Measurements from ENCODE around the gene PPP2R3B.

The PPP2R3B gene

GRCh38 chrX:338836-339400 lies 47.8 kb downstream of the PPP2R3B start:
- Histone ChIP-seq H3K4me1 (ENCODE audit: control insufficient read depth, insufficient read depth, low read length) (no peaks in the 10 kb centered on the region), H3K27me3 (ENCODE audit: control insufficient read depth, insufficient read depth, low read length, poor library complexity, severe bottlenecking) (no peaks in the 10 kb centered on the region), H3K27ac (ENCODE audit: insufficient read depth, low read depth, low read length, poor library complexity, severe bottlenecking) (no peak overlapping the region), H3K36me3 (ENCODE audit: control insufficient read depth, insufficient read depth, low read length) (peaks cover 15% of the 10 kb centered on the region), H3K9me3 (ENCODE audit: control insufficient read depth, low read length) (no peaks in the 10 kb centered on the region), H3K4me3 (ENCODE audit: insufficient read depth, low read depth, low read length) (no peak overlapping the region)
- 96 to 97% methylated on average over 41 to 43 of the region's 44 CpGs for WGBS, 2 experiments

GRCh38 chrX:338281-338835 lies 48.3 kb downstream of the PPP2R3B start:
- Histone ChIP-seq H3K4me3 (ENCODE audit: insufficient read depth, low read depth, low read length) (no peak overlapping the region), H3K36me3 (ENCODE audit: control insufficient read depth, insufficient read depth, low read length) (peaks cover 15% of the 10 kb centered on the region), H3K27ac (ENCODE audit: insufficient read depth, low read depth, low read length, poor library complexity, severe bottlenecking) (no peak overlapping the region), H3K9me3 (ENCODE audit: control insufficient read depth, low read length) (no peaks in the 10 kb centered on the region), H3K27me3 (ENCODE audit: control insufficient read depth, insufficient read depth, low read length, poor library complexity, severe bottlenecking) (no peaks in the 10 kb centered on the region), H3K4me1 (ENCODE audit: control insufficient read depth, insufficient read depth, low read length) (no peaks in the 10 kb centered on the region)
- 93 to 94% methylated on average over 53 of the region's 53 CpGs for WGBS, 2 experiments

DNA sequence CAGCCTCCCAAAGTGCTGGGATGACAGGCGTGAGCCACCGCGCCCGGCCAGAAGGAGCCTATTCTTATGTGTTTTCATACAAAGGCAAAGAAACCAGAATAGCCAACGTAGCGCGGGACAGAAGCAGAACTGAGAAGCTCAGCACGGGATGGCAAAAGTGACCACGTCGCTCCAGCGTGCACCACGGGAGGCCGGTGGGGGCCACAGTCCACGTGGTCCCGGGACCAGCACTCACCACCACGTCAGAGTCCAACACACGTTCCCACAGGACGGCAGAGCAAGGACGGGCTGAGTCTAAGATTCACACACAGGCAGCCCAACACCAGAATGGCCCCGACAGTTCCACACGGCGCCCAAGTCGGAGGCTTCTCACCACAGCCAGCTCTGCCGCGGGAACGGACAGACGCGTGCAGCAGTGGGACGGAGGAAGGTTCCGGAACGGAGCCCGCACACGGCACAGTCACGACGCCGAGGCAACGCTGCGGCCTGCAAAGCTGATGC lies 49.3 kb downstream of the PPP2R3B start:
- Histone ChIP-seq H3K9me3 (ENCODE audit: control insufficient read depth, low read length) (no peaks in the 10 kb centered on the region), H3K27me3 (ENCODE audit: control insufficient read depth, insufficient read depth, low read length, poor library complexity, severe bottlenecking) (no peaks in the 10 kb centered on the region), H3K36me3 (ENCODE audit: control insufficient read depth, insufficient read depth, low read length) (peaks cover 17% of the 10 kb centered on the region), H3K4me3 (ENCODE audit: insufficient read depth, low read depth, low read length) (no peak overlapping the region), H3K4me1 (ENCODE audit: control insufficient read depth, insufficient read depth, low read length) (no peaks in the 10 kb centered on the region), H3K27ac (ENCODE audit: insufficient read depth, low read depth, low read length, poor library complexity, severe bottlenecking) (no peak overlapping the region)
- 89 to 90% methylated on average over 38 of the region's 38 CpGs for WGBS, 2 experiments

- no peak overlapping the region for H3K27ac ChIP-seq (ENCODE audit: insufficient read depth, low read depth, low read length, poor library complexity, severe bottlenecking)
- H3K4me3 ChIP-seq (ENCODE audit: insufficient read depth, low read depth, low read length), result no peak overlapping the region
- 91 to 94% methylated on average over 21 of the region's 21 CpGs for WGBS, 2 experiments
- H3K4me1 ChIP-seq (ENCODE audit: control insufficient read depth, insufficient read depth, low read length), result no peaks in the 10 kb centered on the region
- no peaks in the 10 kb centered on the region for H3K27me3 ChIP-seq (ENCODE audit: control insufficient read depth, insufficient read depth, low read length, poor library complexity, severe bottlenecking)
- no peaks in the 10 kb centered on the region for H3K9me3 ChIP-seq (ENCODE audit: control insufficient read depth, low read length)
- peaks cover 14% of the 10 kb centered on the region for H3K36me3 ChIP-seq (ENCODE audit: control insufficient read depth, insufficient read depth, low read length)
Observed at GRCh38 chrX:336227-336626, 50.5 kb downstream of the PPP2R3B start.

DNA sequence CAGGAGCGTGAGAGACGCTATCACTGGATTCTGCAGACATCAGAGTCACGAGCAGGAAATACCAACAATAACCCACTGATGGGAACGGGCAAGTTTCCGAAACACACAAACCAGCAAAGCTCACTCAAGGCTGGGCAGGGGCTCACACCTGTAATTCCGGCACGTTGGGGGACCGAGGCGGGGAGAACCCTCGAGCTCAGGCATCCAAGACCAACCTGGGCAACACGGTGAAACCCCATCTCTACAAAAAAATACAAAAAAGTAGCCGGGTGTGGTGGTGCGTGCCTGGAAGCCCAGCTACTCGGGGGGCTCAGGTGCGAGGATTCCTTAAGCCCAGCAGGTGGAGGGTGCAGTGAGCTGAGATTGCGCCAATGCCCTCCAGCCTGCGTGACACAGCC lies 51.0 kb downstream of the PPP2R3B start:
- 89 to 91% methylated on average over 15 to 17 of the region's 17 CpGs for WGBS, 2 experiments
- H3K27ac ChIP-seq (ENCODE audit: insufficient read depth, low read depth, low read length, poor library complexity, severe bottlenecking), result no peak overlapping the region
- H3K9me3 ChIP-seq (ENCODE audit: control insufficient read depth, low read length), result no peaks in the 10 kb centered on the region
- no peaks in the 10 kb centered on the region for H3K4me1 ChIP-seq (ENCODE audit: control insufficient read depth, insufficient read depth, low read length)
- H3K27me3 ChIP-seq (ENCODE audit: control insufficient read depth, insufficient read depth, low read length, poor library complexity, severe bottlenecking), result no peaks in the 10 kb centered on the region
- H3K4me3 ChIP-seq (ENCODE audit: insufficient read depth, low read depth, low read length), result no peak overlapping the region
- H3K36me3 ChIP-seq (ENCODE audit: control insufficient read depth, insufficient read depth, low read length), result peaks cover 14% of the 10 kb centered on the region

DNA sequence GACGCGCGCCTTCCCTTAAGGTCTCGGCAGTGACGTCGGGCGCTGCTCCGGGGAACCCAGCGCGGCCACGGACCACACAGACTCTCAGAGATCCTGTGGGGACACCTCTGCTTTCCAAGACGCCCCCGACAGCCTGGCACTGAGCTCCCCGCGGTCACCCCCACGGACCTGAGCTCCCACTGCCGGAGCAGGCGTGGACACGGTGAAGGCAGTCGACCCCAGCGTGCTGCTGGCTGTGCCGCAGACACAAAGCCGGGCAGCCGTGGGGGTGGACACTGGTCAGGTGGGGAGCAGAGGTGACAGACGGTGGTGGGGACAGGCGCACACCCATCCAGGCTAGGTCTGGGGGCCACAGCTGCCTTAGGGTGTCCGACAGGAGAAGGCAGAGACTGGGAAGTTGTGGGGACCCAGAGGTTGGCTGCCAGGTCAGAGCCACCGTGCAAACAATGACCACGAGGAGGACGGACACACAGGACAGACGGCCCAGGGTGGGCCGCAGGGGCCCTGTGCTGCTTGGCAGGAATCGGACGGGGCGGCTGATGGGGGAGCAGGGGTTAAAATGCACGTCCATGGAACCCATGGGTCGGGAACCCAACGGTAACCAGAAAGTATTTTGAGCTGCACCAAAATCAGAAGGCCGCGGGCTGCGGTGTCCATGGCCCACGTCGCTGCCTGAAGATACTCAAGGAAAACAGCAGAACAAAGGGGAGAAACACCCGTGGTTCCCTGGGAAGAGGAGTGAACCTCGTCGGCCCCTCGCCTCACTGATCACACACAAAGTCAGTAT lies 51.5 kb downstream of the PPP2R3B start:
- Histone ChIP-seq H3K27ac (ENCODE audit: insufficient read depth, low read depth, low read length, poor library complexity, severe bottlenecking) (no peak overlapping the region), H3K4me3 (ENCODE audit: insufficient read depth, low read depth, low read length) (no peak overlapping the region), H3K36me3 (ENCODE audit: control insufficient read depth, insufficient read depth, low read length) (peaks cover 14% of the 10 kb centered on the region), H3K27me3 (ENCODE audit: control insufficient read depth, insufficient read depth, low read length, poor library complexity, severe bottlenecking) (no peaks in the 10 kb centered on the region), H3K4me1 (ENCODE audit: control insufficient read depth, insufficient read depth, low read length) (no peaks in the 10 kb centered on the region), H3K9me3 (ENCODE audit: control insufficient read depth, low read length) (no peaks in the 10 kb centered on the region)
- 95 to 96% methylated on average over 47 of the region's 47 CpGs for WGBS, 2 experiments

DNA sequence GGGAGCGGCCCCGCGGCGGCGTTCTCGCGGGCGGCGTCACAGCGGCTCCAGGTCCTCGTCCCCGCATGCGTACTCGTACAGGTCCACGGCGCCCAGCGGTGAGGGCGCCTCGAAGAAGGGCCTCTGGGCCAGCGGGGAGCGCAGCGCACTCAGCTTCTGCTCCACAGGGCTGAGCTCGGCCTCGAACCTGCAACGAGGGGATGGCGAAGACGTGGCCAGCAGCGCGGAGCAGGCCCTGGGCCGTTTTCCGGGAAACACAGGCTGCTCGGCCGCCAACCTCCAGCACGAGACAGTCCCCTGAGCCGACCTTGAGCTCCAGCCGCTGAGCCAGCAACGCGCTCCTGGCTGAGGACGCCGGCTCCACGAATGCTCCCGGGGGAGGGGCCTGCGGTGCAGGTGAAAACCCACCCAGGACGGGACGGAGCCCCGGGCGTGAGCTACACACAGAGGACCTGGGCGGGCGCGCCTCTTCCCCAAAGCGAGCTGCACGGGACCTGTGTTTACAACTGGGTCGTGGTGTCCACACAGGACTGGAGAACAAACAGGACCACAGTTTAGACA lies 52.3 kb downstream of the PPP2R3B start:
- peaks cover 14% of the 10 kb centered on the region for H3K36me3 ChIP-seq (ENCODE audit: control insufficient read depth, insufficient read depth, low read length)
- H3K4me1 ChIP-seq (ENCODE audit: control insufficient read depth, insufficient read depth, low read length), result no peaks in the 10 kb centered on the region
- H3K4me3 ChIP-seq (ENCODE audit: insufficient read depth, low read depth, low read length), result no peak overlapping the region
- WGBS, 2 experiments, result 96% methylated on average over 53 of the region's 53 CpGs
- H3K27me3 ChIP-seq (ENCODE audit: control insufficient read depth, insufficient read depth, low read length, poor library complexity, severe bottlenecking), result no peaks in the 10 kb centered on the region
- no peak overlapping the region for H3K27ac ChIP-seq (ENCODE audit: insufficient read depth, low read depth, low read length, poor library complexity, severe bottlenecking)
- H3K9me3 ChIP-seq (ENCODE audit: control insufficient read depth, low read length), result no peaks in the 10 kb centered on the region

DNA sequence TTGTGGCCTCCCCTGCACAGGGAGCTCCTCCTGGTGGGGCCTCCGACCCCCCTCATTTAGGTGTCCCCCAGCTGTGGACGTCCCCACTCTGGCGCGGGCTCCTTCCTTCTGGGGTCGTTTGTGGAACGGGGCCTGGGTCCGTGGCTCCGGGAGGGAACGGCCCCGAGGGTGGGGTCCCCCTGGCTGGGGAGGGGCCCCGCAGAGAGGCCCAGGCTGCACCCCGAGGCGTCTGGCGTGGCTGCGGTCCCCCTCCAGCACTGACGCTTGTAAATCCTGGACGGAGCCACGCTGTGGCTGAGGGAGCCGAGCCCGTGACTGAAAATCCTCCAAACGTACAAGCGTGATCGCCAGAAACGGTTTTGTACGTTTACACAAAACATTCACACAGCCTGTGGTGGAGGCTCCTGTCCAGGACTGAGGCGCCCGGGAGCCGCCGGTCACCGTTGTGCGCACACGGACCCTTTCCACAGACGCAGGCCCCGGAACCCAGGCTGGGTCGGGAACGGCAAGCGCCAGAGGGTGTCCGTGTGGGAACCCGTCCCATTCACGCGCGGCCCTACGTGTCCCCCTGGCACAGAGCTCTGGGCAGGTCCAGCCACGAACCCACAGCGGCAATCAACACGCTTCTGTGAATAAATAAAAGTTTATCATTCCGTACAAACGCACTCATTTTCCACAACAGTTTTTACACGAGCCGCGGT lies 52.9 kb downstream of the PPP2R3B start:
- Histone ChIP-seq H3K4me3 (ENCODE audit: insufficient read depth, low read depth, low read length) (no peak overlapping the region), H3K9me3 (ENCODE audit: control insufficient read depth, low read length) (no peaks in the 10 kb centered on the region), H3K4me1 (ENCODE audit: control insufficient read depth, insufficient read depth, low read length) (no peaks in the 10 kb centered on the region), H3K27ac (ENCODE audit: insufficient read depth, low read depth, low read length, poor library complexity, severe bottlenecking) (no peak overlapping the region), H3K27me3 (ENCODE audit: control insufficient read depth, insufficient read depth, low read length, poor library complexity, severe bottlenecking) (no peaks in the 10 kb centered on the region), H3K36me3 (ENCODE audit: control insufficient read depth, insufficient read depth, low read length) (peaks cover 14% of the 10 kb centered on the region)
- 94% methylated on average over 51 of the region's 51 CpGs for WGBS, 2 experiments

DNA sequence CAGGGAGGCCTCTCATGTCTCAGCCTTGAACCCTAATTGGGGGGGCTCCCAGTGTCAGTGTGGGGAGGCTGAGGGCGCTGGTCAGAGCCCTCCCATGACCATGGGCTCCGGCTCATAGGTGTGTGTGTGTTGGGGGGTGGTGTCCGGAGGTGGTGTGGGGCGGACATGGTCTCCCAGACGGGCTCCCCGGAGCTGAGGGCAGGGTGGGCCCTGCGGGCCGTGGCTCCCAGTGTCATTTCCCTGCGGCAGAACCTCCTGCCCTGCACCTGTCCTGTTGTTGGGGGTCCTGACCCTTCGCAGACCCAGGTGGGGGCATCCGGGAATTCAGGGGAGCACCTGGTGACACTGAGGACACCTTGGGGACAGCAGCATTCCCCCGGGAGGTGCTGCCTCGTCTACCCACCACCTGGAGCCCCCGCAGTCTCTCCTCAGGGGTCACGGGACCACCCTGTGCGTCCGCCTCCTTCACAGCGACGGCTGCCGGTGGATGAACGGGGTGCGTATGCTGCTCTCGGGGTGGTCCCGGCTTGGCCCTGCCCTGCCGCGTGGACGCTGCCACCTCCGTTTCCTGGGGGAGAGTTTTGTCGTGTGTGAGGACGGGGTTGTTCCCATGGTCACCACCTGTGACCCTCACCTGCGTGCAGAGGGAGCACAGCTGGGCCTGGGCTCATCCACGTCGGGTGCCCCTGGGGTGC lies 53.6 kb downstream of the PPP2R3B start:
- no peak overlapping the region for H3K27ac ChIP-seq (ENCODE audit: insufficient read depth, low read depth, low read length, poor library complexity, severe bottlenecking)
- H3K9me3 ChIP-seq (ENCODE audit: control insufficient read depth, low read length), result no peaks in the 10 kb centered on the region
- no peaks in the 10 kb centered on the region for H3K27me3 ChIP-seq (ENCODE audit: control insufficient read depth, insufficient read depth, low read length, poor library complexity, severe bottlenecking)
- no peaks in the 10 kb centered on the region for H3K4me1 ChIP-seq (ENCODE audit: control insufficient read depth, insufficient read depth, low read length)
- 93% methylated on average over 33 of the region's 33 CpGs for WGBS, 2 experiments
- no peak overlapping the region for H3K4me3 ChIP-seq (ENCODE audit: insufficient read depth, low read depth, low read length)
- H3K36me3 ChIP-seq (ENCODE audit: control insufficient read depth, insufficient read depth, low read length), result peaks cover 14% of the 10 kb centered on the region

Data from ectodermal cell (in vitro differentiated cells).